ENCODE results near the gene ELP2.

- TF ChIP-seq SCRT2 (tag by site-specific recombination; IDR thresholded peaks at IDR 0.05) (no peak), KLF1 (tag by site-specific recombination; IDR thresholded peaks at IDR 0.05) (no peak), MEIS1 (CRISPR knock-in tag; IDR thresholded peaks at IDR 0.05; ENCODE audit: borderline replicate concordance) (no peak), PATZ1 (tag by site-specific recombination; IDR thresholded peaks at IDR 0.05) (no peak), HOXD13 (CRISPR knock-in tag; IDR thresholded peaks at IDR 0.05; ENCODE audit: borderline replicate concordance) (no peak), PRDM4 (tag by site-specific recombination; IDR thresholded peaks at IDR 0.05) (no peak), ZNF529 (tag by site-specific recombination; IDR thresholded peaks at IDR 0.05; ENCODE audit: insufficient replicate concordance) (no peak), ZXDB (tag by site-specific recombination; IDR thresholded peaks at IDR 0.05) (no peak), ZNF121 (tag by site-specific recombination; IDR thresholded peaks at IDR 0.05) (no peak), ZNF701 (tag by site-specific recombination; IDR thresholded peaks at IDR 0.05) (no peak)
- TF ChIP-seq, protein P1, sequence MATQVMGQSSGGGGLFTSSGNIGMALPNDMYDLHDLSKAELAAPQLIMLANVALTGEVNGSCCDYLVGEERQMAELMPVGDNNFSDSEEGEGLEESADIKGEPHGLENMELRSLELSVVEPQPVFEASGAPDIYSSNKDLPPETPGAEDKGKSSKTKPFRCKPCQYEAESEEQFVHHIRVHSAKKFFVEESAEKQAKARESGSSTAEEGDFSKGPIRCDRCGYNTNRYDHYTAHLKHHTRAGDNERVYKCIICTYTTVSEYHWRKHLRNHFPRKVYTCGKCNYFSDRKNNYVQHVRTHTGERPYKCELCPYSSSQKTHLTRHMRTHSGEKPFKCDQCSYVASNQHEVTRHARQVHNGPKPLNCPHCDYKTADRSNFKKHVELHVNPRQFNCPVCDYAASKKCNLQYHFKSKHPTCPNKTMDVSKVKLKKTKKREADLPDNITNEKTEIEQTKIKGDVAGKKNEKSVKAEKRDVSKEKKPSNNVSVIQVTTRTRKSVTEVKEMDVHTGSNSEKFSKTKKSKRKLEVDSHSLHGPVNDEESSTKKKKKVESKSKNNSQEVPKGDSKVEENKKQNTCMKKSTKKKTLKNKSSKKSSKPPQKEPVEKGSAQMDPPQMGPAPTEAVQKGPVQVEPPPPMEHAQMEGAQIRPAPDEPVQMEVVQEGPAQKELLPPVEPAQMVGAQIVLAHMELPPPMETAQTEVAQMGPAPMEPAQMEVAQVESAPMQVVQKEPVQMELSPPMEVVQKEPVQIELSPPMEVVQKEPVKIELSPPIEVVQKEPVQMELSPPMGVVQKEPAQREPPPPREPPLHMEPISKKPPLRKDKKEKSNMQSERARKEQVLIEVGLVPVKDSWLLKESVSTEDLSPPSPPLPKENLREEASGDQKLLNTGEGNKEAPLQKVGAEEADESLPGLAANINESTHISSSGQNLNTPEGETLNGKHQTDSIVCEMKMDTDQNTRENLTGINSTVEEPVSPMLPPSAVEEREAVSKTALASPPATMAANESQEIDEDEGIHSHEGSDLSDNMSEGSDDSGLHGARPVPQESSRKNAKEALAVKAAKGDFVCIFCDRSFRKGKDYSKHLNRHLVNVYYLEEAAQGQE (tag by site-specific recombination; IDR thresholded peaks at IDR 0.05): no peak
- TF ChIP-seq, protein P2, sequence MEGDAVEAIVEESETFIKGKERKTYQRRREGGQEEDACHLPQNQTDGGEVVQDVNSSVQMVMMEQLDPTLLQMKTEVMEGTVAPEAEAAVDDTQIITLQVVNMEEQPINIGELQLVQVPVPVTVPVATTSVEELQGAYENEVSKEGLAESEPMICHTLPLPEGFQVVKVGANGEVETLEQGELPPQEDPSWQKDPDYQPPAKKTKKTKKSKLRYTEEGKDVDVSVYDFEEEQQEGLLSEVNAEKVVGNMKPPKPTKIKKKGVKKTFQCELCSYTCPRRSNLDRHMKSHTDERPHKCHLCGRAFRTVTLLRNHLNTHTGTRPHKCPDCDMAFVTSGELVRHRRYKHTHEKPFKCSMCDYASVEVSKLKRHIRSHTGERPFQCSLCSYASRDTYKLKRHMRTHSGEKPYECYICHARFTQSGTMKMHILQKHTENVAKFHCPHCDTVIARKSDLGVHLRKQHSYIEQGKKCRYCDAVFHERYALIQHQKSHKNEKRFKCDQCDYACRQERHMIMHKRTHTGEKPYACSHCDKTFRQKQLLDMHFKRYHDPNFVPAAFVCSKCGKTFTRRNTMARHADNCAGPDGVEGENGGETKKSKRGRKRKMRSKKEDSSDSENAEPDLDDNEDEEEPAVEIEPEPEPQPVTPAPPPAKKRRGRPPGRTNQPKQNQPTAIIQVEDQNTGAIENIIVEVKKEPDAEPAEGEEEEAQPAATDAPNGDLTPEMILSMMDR (tag by site-specific recombination; IDR thresholded peaks at IDR 0.05): no peak
Measured at GRCh38 chr18:36089001-36089400, 40.7 kb upstream of the ELP2 start.
